MCF 10A (cell line): Measurements from ENCODE around the gene RDH12. TPM values are rescaled to one million over a fixed set of nuclear protein-coding genes. Genes with fewer than 3 reads are reported as not detected.
A peak's percentile ranks its signal among the peaks of the same experiment; 100 is the strongest.

Source experiments
- BruUV-seq: library from RNA; stranded (reverse); fragments of 400-500 nt; replicated peaks from 2 replicates; lab custom pipeline; 2021; lab: Mats Ljungman, UMichigan
- CTCF ChIA-PET: fragments of 300-600 bp; sonication (Branson Sonifier 250); formaldehyde crosslinking; extraction: SDS; loops from one replicate; lab custom pipeline; 2021; ENCODE audit warnings: antibody characterized with exemption, inconsistent platforms; lab: Yijun Ruan, JAX
- POLR2A ChIA-PET: fragments of 300-600, 350-650 bp; sonication (Branson Sonifier 250); formaldehyde crosslinking; extraction: SDS; loops from one replicate; lab custom pipeline; 2020; ENCODE audit warnings: antibody characterized with exemption, inconsistent platforms; lab: Yijun Ruan, JAX
- DNase-seq: peaks from one replicate; pipeline ENCODE4 v3.0.0-alpha.2; 2018; ENCODE audit not compliant: unreplicated experiment
- H3K27ac Mint-ChIP-seq: one replicate; pipeline ENCODE4 v1.8.0; 2022; ENCODE audit warnings: mild to moderate bottlenecking, low read depth, mixed read lengths; ENCODE audit not compliant: unreplicated experiment
- H3K27me3 Mint-ChIP-seq: one replicate; pipeline ENCODE4 v1.8.0; 2022; ENCODE audit warnings: mixed read lengths; ENCODE audit not compliant: insufficient read depth, unreplicated experiment
- H3K36me3 Mint-ChIP-seq: one replicate; pipeline ENCODE4 v1.8.0; 2022; ENCODE audit warnings: mild to moderate bottlenecking, moderate library complexity, mixed read lengths; ENCODE audit not compliant: insufficient read depth, unreplicated experiment
- H3K4me1 Mint-ChIP-seq: one replicate; pipeline ENCODE4 v1.8.0; 2022; ENCODE audit warnings: mixed read lengths; ENCODE audit not compliant: insufficient read depth, unreplicated experiment
- H3K4me3 Mint-ChIP-seq: one replicate; pipeline ENCODE4 v1.8.0; 2022; ENCODE audit warnings: mild to moderate bottlenecking, moderate library complexity, mixed read lengths; ENCODE audit not compliant: unreplicated experiment
- H3K9me3 Mint-ChIP-seq: one replicate; pipeline ENCODE4 v1.8.0; 2022; ENCODE audit warnings: mixed read lengths; ENCODE audit not compliant: unreplicated experiment
- intact Hi-C: fragments of 100-400 bp; cut with micrococcal nuclease; formaldehyde crosslinking; loops from 2 replicates; pipeline ENCODE4 v1.14.1; 2022
- total RNA-seq: library from RNA; stranded (reverse); gene quantifications from 2 replicates; pipeline ENCODE4 v1.2.3, GENCODE V29; 2022
- TF ChIP-seq, protein P1 (sequence below): fragments of 200-600 bp; IDR thresholded peaks from one replicate; pipeline ENCODE4 v1.8.0; 2022; ENCODE audit warnings: antibody characterized with exemption, mild to moderate bottlenecking; ENCODE audit not compliant: unreplicated experiment

The RDH12 gene
- total RNA-seq, 1 experiment from 2014 or later: not detected

- no TSS peak for BruUV-seq
- Mint-ChIP-seq H3K36me3 (peaks cover 48% of the 10 kb centered on the region), H3K27ac (no peak overlapping the region), H3K9me3 (no peaks in the 10 kb centered on the region), H3K4me1 (peaks cover 17% of the 10 kb centered on the region), H3K27me3 (no peaks in the 10 kb centered on the region), H3K4me3 (no peak overlapping the region)
- TF ChIP-seq, protein P1, sequence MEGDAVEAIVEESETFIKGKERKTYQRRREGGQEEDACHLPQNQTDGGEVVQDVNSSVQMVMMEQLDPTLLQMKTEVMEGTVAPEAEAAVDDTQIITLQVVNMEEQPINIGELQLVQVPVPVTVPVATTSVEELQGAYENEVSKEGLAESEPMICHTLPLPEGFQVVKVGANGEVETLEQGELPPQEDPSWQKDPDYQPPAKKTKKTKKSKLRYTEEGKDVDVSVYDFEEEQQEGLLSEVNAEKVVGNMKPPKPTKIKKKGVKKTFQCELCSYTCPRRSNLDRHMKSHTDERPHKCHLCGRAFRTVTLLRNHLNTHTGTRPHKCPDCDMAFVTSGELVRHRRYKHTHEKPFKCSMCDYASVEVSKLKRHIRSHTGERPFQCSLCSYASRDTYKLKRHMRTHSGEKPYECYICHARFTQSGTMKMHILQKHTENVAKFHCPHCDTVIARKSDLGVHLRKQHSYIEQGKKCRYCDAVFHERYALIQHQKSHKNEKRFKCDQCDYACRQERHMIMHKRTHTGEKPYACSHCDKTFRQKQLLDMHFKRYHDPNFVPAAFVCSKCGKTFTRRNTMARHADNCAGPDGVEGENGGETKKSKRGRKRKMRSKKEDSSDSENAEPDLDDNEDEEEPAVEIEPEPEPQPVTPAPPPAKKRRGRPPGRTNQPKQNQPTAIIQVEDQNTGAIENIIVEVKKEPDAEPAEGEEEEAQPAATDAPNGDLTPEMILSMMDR: no peak
- DNase-seq: no peak
- POLR2A ChIA-PET: interaction anchor here (0.6 kb wide), 1 partner anchor 90 kb away, joined by 3 read pairs; no protein-coding TSS in a partner anchor
- intact Hi-C loops: no loop called here
- CTCF ChIA-PET: interaction anchor here (1.0 to 1.3 kb wide), 2 partner anchors 24 to 154 kb away, joined by 3 to 5 read pairs; no protein-coding TSS in a partner anchor
Observed at GRCh38 chr14:67680121-67680602, 21.5 kb upstream of the RDH12 start.

GRCh38 chr14:67680941-67681340 is 20.7 kb upstream of the RDH12 start:
- Mint-ChIP-seq H3K27me3 (no peaks in the 10 kb centered on the region), H3K27ac (no peak overlapping the region), H3K4me1 (peaks cover 17% of the 10 kb centered on the region), H3K36me3 (peaks cover 56% of the 10 kb centered on the region), H3K4me3 (no peak overlapping the region), H3K9me3 (no peaks in the 10 kb centered on the region)
- DNase-seq: no peak
- intact Hi-C loops: no loop called here
- ChIA-PET POLR2A (interaction anchor here (0.6 kb wide), 1 partner anchor 91 kb away, joined by 3 read pairs; no protein-coding TSS in a partner anchor), CTCF (interaction anchor here (1.0 to 1.3 kb wide), 2 partner anchors 23 to 154 kb away, joined by 3 to 5 read pairs; no protein-coding TSS in a partner anchor)
- BruUV-seq: no TSS peak
- TF ChIP-seq, protein P1: no peak

GRCh38 chr14:67683842-67684241 is 17.8 kb upstream of the RDH12 start:
- H3K27me3 Mint-ChIP-seq: no peaks in the 10 kb centered on the region
- ChIA-PET POLR2A (interaction anchor here (3.7 kb wide), 1 partner anchor 10 kb away, joined by 22 read pairs; the partner anchor contains the start of gene RDH11), CTCF (interaction anchor here (0.5 to 1.8 kb wide), 3 partner anchors 8 to 93 kb away, joined by 3 to 4 read pairs (median 3); no protein-coding TSS in a partner anchor)
- peaks cover 12% of the 10 kb centered on the region for H3K4me1 Mint-ChIP-seq
- DNase-seq: no peak
- no peak overlapping the region for H3K4me3 Mint-ChIP-seq
- peak overlapping the region; percentile 4 for H3K27ac Mint-ChIP-seq
- TF ChIP-seq, protein P1: no peak
- no peaks in the 10 kb centered on the region for H3K9me3 Mint-ChIP-seq
- intact Hi-C loops: no loop called here
- peaks cover 72% of the 10 kb centered on the region for H3K36me3 Mint-ChIP-seq
- no TSS peak for BruUV-seq

- DNase-seq: no peak
- H3K4me3 Mint-ChIP-seq: no peak overlapping the region
- peaks cover 7% of the 10 kb centered on the region for H3K4me1 Mint-ChIP-seq
- no peaks in the 10 kb centered on the region for H3K9me3 Mint-ChIP-seq
- no peaks in the 10 kb centered on the region for H3K27me3 Mint-ChIP-seq
- ChIA-PET POLR2A (interaction anchor here (6.7 kb wide), 1 partner anchor 15 kb away, joined by 85 read pairs; the partner anchor contains the start of gene VTI1B), CTCF (interaction anchor here (0.7 kb wide), 1 partner anchor 71 kb away, joined by 3 read pairs; no protein-coding TSS in a partner anchor)
- no peak overlapping the region for H3K27ac Mint-ChIP-seq
- intact Hi-C loops: no loop called here
- BruUV-seq: no TSS peak
- H3K36me3 Mint-ChIP-seq: peaks cover 72% of the 10 kb centered on the region
- TF ChIP-seq, protein P1: no peak
Observed at GRCh38 chr14:67690011-67690410, 11.7 kb upstream of the RDH12 start.
